Fibroblast of pulmonary artery (primary cell): ENCODE measurements around the gene UVRAG.

ENCODE experiments used
- DNase-seq: peaks from one replicate; pipeline ENCODE4 v3.0.0-alpha.2; 2010; ENCODE audit warnings: low read depth
- H3K4me3 ChIP-seq: replicated peaks from 2 replicates; pipeline ENCODE4 v1.5.1; 2011; ENCODE audit warnings: low read depth, mild to moderate bottlenecking, control low read depth, low read length, moderate library complexity
- TF ChIP-seq, protein P1 (sequence below): IDR thresholded peaks from 2 replicates; pipeline ENCODE4 v1.5.1; 2011; ENCODE audit warnings: mild to moderate bottlenecking, control low read depth, low read length, inconsistent platforms; ENCODE audit errors: missing control alignments

UVRAG gene

DNA sequence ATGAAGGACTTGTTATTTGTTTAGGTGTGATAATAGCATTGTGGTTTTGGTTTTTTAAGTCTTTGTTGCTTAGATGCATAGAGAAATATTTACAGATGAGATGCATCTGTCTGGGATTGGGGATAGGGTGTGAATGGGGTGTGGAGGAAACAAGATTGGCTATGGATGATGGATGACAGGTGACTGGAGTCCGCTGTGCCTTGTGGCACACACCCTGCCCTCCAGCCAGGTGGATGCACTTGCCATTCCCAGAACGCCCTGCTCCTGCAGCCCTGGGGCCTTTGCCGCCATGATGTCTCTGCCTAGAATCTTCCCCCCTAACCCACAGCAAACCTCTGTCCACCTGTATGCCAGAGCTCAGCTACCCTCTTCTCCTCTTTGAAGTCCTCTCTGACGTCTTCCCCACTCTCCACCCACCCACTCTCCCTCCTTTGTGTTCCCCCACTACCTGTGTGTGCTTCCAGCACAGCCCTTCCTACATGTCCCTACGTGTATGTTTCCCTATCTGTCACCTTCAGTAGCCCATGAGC, 336.6 kb downstream of the UVRAG start:
- no peak overlapping the region for H3K4me3 ChIP-seq
- DNase-seq: no peak

DNA sequence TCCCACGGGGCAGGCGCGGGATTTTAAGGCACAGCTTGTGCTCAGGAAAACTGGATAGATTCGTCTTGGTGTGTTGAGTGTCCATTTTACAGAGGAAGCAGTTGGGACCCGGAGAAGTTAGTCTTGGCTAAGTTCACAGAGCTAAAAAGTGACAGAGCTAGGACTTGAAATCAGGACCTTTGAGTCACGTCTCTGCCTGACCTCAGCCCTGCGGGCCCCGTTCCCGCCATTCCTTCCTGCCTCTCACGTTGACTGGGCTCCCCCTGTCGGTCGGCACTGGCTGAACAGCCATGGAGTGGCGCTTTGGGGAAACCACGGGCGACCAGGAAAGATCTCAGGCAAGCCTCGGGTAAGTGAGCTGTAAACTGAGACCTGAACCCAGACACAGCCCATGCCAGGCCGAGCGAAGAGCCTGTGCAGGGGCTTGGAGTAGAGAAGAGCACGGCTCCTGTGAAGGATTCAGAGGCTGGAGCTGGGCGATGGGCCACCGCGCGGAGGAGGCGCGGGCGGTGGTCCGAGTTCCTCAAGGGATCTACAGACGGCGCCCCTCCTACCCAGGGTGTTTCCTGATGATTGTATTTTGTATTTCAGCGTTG, 337.2 kb downstream of the UVRAG start:
- H3K4me3 ChIP-seq: peak overlapping the region; percentile 48
- peak; percentile 78 for DNase-seq
- TF ChIP-seq, protein P1, sequence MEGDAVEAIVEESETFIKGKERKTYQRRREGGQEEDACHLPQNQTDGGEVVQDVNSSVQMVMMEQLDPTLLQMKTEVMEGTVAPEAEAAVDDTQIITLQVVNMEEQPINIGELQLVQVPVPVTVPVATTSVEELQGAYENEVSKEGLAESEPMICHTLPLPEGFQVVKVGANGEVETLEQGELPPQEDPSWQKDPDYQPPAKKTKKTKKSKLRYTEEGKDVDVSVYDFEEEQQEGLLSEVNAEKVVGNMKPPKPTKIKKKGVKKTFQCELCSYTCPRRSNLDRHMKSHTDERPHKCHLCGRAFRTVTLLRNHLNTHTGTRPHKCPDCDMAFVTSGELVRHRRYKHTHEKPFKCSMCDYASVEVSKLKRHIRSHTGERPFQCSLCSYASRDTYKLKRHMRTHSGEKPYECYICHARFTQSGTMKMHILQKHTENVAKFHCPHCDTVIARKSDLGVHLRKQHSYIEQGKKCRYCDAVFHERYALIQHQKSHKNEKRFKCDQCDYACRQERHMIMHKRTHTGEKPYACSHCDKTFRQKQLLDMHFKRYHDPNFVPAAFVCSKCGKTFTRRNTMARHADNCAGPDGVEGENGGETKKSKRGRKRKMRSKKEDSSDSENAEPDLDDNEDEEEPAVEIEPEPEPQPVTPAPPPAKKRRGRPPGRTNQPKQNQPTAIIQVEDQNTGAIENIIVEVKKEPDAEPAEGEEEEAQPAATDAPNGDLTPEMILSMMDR: peak; percentile 99

More for the DNA sequence above, 336.6 kb downstream of the UVRAG start:
- TF ChIP-seq, protein P1: no peak

DNA sequence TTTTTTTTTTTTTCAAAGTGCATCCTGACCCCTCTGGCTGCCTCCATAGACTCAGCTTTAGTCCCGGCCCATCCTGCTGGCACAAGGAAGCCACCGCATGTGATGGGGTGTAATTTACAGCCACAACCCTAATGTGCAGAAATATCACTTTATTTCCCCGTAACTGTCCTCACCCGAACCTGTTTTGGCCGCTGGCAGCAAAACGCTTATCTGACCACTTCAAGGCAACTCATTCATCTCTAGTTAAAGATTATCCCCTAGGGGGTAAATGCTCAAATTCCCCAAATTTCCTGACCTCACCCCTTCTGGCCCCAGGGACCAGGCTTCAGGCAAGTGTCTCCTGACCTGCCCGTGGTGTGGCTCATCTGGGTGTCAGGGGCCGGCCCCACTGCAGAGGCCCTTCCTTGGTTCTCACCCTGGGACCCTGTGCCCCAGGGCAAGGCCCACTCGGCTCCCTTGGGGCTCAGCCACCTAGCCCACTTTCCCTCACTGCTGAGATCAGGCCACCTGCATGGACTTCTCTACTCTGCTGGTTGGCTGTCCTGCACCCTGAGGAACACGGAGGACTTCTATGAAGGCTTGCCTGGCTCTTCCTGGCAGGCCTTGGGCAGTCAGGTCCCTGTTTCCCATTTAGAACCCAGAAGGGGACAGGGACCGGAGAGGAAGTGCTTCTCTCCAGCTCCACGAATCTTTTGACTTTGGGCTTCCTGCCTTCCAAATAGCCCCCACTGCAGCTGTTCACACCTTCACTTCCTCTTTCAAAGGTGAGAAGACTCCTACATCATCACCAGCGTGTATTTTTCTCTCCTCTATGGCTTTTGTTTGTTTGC, 337.9 kb downstream of the UVRAG start:
- no peak for DNase-seq
- TF ChIP-seq, protein P1: no peak
- peak overlapping the region; percentile 48 for H3K4me3 ChIP-seq

DNA sequence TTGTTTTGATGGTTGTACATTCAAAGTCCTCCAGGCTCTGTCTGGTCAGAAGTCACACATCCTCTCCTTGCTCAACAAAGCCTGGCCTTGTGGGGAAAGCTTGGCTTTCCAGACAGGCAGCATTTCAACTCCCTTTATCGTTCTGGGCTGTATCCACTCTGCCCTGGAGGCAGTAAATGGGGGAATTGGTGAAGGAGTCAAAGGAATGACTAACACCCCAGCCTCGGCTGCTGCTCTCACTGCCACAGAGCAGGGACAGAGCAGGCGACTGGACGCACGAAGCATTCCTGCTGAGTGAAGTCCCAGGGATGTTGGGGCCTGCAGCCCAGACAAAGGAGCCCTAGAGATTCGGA, 338.5 kb downstream of the UVRAG start:
- H3K4me3 ChIP-seq: no peak overlapping the region
- DNase-seq: peak; percentile 14
- TF ChIP-seq, protein P1: no peak

DNA sequence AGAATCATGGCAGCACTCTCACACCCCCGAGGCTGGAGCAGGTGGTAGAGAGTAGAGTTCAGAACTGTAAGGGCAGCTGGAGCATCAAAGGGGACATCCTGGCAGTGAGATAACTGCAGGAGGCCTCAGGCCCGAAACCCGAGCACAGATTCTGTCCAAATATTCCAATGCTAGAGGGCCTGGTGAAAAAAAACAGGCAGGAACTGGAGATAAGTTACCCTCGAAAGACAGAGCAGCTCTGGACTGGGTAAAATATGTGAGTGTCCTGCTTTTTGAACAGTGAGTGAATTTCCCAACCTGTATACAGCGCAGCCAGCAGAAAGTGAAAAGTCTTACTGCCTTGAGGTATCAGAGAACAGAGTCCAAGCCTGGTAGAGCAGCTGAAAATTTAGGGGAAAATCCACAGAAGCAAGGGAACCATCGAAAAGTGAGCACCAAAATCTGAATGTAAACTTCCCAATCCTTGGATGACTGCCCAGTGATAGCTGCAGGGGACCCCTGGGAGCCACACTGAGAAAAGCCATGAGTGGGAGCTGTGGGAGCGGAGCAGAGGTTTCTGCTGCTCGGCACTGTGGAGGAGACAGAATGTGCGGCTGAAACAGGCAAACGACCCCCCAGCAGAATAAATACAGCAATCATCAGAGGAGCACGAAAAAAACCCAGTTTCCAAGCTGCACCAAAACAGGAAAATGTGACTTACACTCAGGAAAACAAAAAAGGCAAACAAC, 340.7 kb downstream of the UVRAG start:
- no peak overlapping the region for H3K4me3 ChIP-seq
- TF ChIP-seq, protein P1: no peak
- no peak for DNase-seq

DNA sequence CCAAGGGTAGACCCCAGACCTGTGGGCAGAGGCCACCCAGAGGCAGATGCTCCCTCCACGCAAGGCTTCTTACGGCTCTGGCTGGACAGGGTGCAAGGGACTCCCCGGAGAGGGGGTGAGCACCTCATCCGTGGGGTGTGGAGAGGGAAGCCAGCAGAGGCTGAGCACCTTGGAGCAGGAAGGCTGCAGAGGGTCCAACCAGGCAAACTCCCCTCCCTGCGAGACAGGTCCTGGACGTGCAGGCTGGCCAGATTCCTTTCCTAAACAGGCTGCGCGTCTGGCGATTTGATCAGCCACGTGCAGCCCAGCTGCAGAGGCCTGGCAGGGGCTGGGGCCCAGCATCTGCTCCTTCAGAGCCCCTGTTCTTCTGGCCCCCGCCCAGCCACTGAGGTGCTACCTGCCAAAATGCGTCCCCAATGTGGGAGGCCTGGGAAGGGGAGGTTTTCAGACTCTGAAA, 342.0 kb downstream of the UVRAG start:
- no peak overlapping the region for H3K4me3 ChIP-seq
- no peak for DNase-seq
- TF ChIP-seq, protein P1: no peak
